MCF 10A (cell line): Measurements from ENCODE around the gene OR5AC2. TPM values are rescaled to one million over a fixed set of nuclear protein-coding genes. Genes with fewer than 3 reads are reported as not detected.

Experiments
- BruUV-seq: library from RNA; stranded (reverse); fragments of 400-500 nt; replicated peaks from 2 replicates; lab custom pipeline; 2021; lab: Mats Ljungman, UMichigan
- CTCF ChIA-PET: fragments of 300-600 bp; sonication (Branson Sonifier 250); formaldehyde crosslinking; extraction: SDS; loops from one replicate; lab custom pipeline; 2021; ENCODE audit warnings: antibody characterized with exemption, inconsistent platforms; lab: Yijun Ruan, JAX
- POLR2A ChIA-PET: fragments of 300-600, 350-650 bp; sonication (Branson Sonifier 250); formaldehyde crosslinking; extraction: SDS; loops from one replicate; lab custom pipeline; 2020; ENCODE audit warnings: antibody characterized with exemption, inconsistent platforms; lab: Yijun Ruan, JAX
- DNase-seq: peaks from one replicate; pipeline ENCODE4 v3.0.0-alpha.2; 2018; ENCODE audit not compliant: unreplicated experiment
- H3K27ac Mint-ChIP-seq: one replicate; pipeline ENCODE4 v1.8.0; 2022; ENCODE audit warnings: mild to moderate bottlenecking, low read depth, mixed read lengths; ENCODE audit not compliant: unreplicated experiment
- H3K27me3 Mint-ChIP-seq: one replicate; pipeline ENCODE4 v1.8.0; 2022; ENCODE audit warnings: mixed read lengths; ENCODE audit not compliant: insufficient read depth, unreplicated experiment
- H3K36me3 Mint-ChIP-seq: one replicate; pipeline ENCODE4 v1.8.0; 2022; ENCODE audit warnings: mild to moderate bottlenecking, moderate library complexity, mixed read lengths; ENCODE audit not compliant: insufficient read depth, unreplicated experiment
- H3K4me1 Mint-ChIP-seq: one replicate; pipeline ENCODE4 v1.8.0; 2022; ENCODE audit warnings: mixed read lengths; ENCODE audit not compliant: insufficient read depth, unreplicated experiment
- H3K4me3 Mint-ChIP-seq: one replicate; pipeline ENCODE4 v1.8.0; 2022; ENCODE audit warnings: mild to moderate bottlenecking, moderate library complexity, mixed read lengths; ENCODE audit not compliant: unreplicated experiment
- H3K9me3 Mint-ChIP-seq: one replicate; pipeline ENCODE4 v1.8.0; 2022; ENCODE audit warnings: mixed read lengths; ENCODE audit not compliant: unreplicated experiment
- intact Hi-C: fragments of 100-400 bp; cut with micrococcal nuclease; formaldehyde crosslinking; loops from 2 replicates; pipeline ENCODE4 v1.14.1; 2022
- total RNA-seq: library from RNA; stranded (reverse); gene quantifications from 2 replicates; pipeline ENCODE4 v1.2.3, GENCODE V29; 2022
- TF ChIP-seq, protein P1 (sequence below): fragments of 200-600 bp; IDR thresholded peaks from one replicate; pipeline ENCODE4 v1.8.0; 2022; ENCODE audit warnings: antibody characterized with exemption, mild to moderate bottlenecking; ENCODE audit not compliant: unreplicated experiment

The OR5AC2 gene
- total RNA-seq, 1 experiment from 2014 or later = not detected

DNA sequence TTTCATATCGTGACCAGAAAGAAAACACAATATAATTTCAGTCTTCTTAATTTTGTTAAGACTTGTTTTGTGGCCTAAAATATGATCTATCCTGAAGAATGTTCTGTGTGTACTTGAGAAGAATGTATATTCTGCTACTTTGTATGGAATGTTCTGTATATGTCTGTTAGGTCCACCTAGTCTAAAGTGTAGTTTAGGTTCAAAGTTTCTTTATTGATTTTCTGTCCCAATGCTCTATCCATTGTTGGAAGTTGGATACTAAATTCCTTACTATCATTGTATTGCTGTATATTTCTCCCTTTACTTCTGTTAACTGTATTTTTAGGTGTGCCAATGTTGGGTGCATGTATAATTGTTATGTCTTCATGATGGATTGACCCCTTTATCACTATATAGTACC lies 21.2 kb downstream of the OR5AC2 start:
- Mint-ChIP-seq H3K27ac (no peak overlapping the region), H3K4me3 (no peak overlapping the region), H3K27me3 (peaks cover 19% of the 10 kb centered on the region), H3K4me1 (no peaks in the 10 kb centered on the region), H3K36me3 (no peaks in the 10 kb centered on the region), H3K9me3 (no peaks in the 10 kb centered on the region)
- TF ChIP-seq, protein P1, sequence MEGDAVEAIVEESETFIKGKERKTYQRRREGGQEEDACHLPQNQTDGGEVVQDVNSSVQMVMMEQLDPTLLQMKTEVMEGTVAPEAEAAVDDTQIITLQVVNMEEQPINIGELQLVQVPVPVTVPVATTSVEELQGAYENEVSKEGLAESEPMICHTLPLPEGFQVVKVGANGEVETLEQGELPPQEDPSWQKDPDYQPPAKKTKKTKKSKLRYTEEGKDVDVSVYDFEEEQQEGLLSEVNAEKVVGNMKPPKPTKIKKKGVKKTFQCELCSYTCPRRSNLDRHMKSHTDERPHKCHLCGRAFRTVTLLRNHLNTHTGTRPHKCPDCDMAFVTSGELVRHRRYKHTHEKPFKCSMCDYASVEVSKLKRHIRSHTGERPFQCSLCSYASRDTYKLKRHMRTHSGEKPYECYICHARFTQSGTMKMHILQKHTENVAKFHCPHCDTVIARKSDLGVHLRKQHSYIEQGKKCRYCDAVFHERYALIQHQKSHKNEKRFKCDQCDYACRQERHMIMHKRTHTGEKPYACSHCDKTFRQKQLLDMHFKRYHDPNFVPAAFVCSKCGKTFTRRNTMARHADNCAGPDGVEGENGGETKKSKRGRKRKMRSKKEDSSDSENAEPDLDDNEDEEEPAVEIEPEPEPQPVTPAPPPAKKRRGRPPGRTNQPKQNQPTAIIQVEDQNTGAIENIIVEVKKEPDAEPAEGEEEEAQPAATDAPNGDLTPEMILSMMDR = no peak
- BruUV-seq = no TSS peak
- POLR2A ChIA-PET = no interaction called here
- CTCF ChIA-PET = interaction anchor here (0.7 to 1.1 kb wide), 2 partner anchors 183 to 221 kb away, joined by 3 to 4 read pairs; no protein-coding TSS in a partner anchor
- DNase-seq = no peak
- intact Hi-C loops = no loop called here

DNA sequence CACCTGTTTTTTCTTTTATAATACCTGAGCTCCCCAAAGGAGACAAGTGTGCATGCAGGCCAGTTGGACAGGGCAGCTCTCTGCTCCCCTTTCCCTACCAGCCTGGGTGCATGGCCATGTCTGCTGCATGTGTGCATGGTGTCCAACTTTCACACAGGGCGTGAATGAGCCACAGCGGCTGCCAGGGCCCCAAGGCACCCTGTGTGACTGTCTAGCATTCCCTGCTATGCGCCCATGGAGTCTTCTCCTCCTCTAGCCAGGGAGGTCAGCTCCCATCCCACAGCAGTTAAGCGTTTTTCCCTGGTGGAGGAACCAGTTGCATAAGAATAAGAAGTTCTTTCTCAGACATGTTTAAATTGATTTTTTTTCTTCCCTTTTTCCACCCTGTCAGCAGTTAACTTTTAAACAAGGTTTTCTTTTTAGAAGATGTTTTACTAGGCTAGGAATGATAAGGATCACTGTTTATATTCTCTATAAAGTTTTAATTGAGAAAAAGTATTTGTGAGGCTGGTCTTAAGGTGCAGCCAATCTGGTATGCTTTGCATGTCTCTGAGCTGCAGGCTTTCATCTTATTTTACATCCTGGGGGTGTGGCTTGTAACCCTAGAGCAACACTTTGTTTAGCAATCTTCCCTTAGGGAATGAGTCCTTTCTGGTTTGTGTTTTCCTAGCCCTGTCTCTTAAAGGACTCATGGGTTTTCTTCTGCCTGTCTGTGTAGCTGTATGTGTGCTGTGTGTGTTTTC lies 23.0 kb downstream of the OR5AC2 start:
- ChIA-PET CTCF (interaction anchor here (1.1 kb wide), 1 partner anchor 219 kb away, joined by 3 read pairs; no protein-coding TSS in a partner anchor), POLR2A (no interaction called here)
- Mint-ChIP-seq H3K27ac (no peak overlapping the region), H3K4me1 (no peaks in the 10 kb centered on the region), H3K36me3 (no peaks in the 10 kb centered on the region), H3K4me3 (no peak overlapping the region), H3K9me3 (no peaks in the 10 kb centered on the region), H3K27me3 (peaks cover 19% of the 10 kb centered on the region)
- intact Hi-C loops = no loop called here
- DNase-seq = no peak
- no TSS peak for BruUV-seq
- TF ChIP-seq, protein P1 = no peak

DNA sequence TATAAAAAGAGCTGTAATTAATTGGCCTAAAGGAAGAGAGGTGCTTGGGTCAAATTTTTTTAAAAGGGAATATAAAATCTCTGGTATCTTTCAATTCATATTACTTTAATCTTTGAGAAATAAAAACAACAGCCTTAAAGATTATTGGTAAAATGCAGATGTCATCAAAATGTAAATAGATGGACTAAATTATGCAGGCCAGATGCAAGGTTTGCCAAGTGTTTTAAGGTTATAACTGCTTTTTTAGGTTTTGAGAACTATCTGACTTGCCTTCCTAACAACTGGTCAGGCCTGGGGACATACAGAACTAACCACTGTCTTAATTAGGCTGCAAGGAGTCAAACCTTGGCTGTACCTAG lies 23.6 kb downstream of the OR5AC2 start:
- no peak overlapping the region for H3K27ac Mint-ChIP-seq
- H3K4me3 Mint-ChIP-seq = no peak overlapping the region
- ChIA-PET POLR2A (no interaction called here), CTCF (interaction anchor here (0.6 to 1.1 kb wide), 2 partner anchors 103 to 219 kb away, joined by 3 read pairs; no protein-coding TSS in a partner anchor)
- H3K27me3 Mint-ChIP-seq = peaks cover 23% of the 10 kb centered on the region
- DNase-seq = no peak
- BruUV-seq = no TSS peak
- TF ChIP-seq, protein P1 = no peak
- no peaks in the 10 kb centered on the region for H3K9me3 Mint-ChIP-seq
- no peaks in the 10 kb centered on the region for H3K36me3 Mint-ChIP-seq
- no peaks in the 10 kb centered on the region for H3K4me1 Mint-ChIP-seq
- intact Hi-C loops = no loop called here

DNA sequence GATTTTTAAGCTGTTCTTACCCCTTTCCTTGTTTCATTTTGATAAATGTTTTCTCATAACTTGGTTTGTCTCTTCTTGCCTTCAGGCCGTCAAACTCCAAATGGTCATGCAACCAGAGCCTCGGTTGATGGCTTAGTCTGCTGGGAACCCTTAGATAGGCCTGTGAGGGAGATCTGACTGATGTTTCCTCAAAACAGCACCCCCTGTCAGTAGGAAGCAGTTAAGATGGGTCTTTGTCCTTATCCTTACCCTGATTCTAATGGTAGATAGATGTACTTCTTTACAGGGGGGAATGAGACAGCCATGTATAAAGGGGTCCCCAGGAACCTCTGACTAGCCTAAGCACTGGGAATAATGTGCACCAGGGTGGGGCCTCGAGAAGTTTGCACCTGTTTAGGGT lies 27.3 kb downstream of the OR5AC2 start:
- TF ChIP-seq, protein P1 = no peak
- CTCF ChIA-PET = no interaction called here
- Mint-ChIP-seq H3K36me3 (no peaks in the 10 kb centered on the region), H3K4me3 (no peak overlapping the region), H3K9me3 (no peaks in the 10 kb centered on the region), H3K27me3 (peaks cover 42% of the 10 kb centered on the region), H3K4me1 (no peaks in the 10 kb centered on the region), H3K27ac (no peak overlapping the region)
- POLR2A ChIA-PET = no interaction called here
- intact Hi-C loops = no loop called here
- BruUV-seq = no TSS peak
- DNase-seq = no peak
